GM18951 (cell line): ENCODE measurements around the gene FLT3LG.
A peak's percentile ranks its signal among the peaks of the same experiment; 100 is the strongest.

Source experiments
- POLR2A ChIP-seq: IDR thresholded peaks from 4 replicates; pipeline ENCODE4 v1.6.1; 2011; ENCODE audit warnings: mild to moderate bottlenecking; ENCODE audit not compliant: insufficient read length, insufficient read depth; ENCODE audit errors: extremely low read depth
- in situ Hi-C: fragments of 300-500 bp; cut with MboI; formaldehyde crosslinking; loops from one replicate; pipeline ENCODE4 v1.12.0; 2022; ENCODE audit warnings: low sequenced_read_pairs, mixed read lengths, inconsistent platforms; ENCODE audit not compliant: unreplicated experiment

The FLT3LG gene

GRCh38 chr19:49473868-49474541 lies at the start of gene FLT3LG:
Gene FLT3LG (plus strand): TSS chr19:49474215. CDS start chr19:49474640, 425 bp downstream.
- in situ Hi-C loops: no loop called here
- peak; percentile 52 for TF ChIP-seq POLR2A

- no peak for TF ChIP-seq POLR2A
- in situ Hi-C loops: no loop called here
These were observed 48.8 kb upstream of the FLT3LG start, which contains the start of gene GFY for GRCh38 chr19:49425178-49425577. Gene GFY (plus strand): TSS chr19:49425388. CDS start chr19:49426431, 1,043 bp downstream.

DNA sequence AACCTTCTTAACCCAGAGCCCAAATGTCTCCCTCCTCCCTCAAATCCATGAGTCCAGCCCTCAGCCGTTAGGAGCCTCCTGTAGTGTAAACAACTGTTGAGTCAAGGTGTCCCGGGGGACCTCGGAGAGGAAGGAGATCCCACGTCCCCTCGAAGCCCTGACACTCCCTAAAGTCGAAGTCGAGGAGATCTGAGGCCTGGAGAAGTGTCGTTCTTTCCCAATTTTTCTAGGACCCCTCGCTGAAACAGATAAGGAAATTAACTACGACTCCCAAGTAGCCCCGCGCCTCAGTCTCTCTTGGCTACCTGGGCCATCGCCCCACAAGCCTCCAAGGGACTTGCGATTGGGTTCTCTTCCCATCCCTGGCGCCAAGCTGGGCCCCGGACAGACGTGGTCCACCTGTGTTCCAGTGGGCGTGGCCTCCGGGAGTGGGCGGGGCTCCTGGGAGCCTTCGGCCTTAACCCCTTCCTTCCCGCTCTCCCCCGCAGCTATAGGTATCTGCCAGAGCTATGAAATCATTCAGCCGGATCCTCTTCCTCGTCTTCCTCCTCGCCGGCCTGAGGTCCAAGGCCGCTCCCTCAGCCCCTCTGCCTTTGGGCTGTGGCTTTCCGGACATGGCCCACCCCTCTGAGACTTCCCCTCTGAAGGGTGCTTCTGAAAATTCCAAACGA lies 48.0 kb upstream of the FLT3LG start:
- in situ Hi-C loops: no loop called here
- TF ChIP-seq POLR2A: no peak

GRCh38 chr19:49427339-49427738 lies 46.7 kb upstream of the FLT3LG start:
- TF ChIP-seq POLR2A: no peak
- in situ Hi-C loops: no loop called here

- no peak for TF ChIP-seq POLR2A
- in situ Hi-C loops: no loop called here
These were observed 46.0 kb upstream of the FLT3LG start for GRCh38 chr19:49427855-49428546.

DNA sequence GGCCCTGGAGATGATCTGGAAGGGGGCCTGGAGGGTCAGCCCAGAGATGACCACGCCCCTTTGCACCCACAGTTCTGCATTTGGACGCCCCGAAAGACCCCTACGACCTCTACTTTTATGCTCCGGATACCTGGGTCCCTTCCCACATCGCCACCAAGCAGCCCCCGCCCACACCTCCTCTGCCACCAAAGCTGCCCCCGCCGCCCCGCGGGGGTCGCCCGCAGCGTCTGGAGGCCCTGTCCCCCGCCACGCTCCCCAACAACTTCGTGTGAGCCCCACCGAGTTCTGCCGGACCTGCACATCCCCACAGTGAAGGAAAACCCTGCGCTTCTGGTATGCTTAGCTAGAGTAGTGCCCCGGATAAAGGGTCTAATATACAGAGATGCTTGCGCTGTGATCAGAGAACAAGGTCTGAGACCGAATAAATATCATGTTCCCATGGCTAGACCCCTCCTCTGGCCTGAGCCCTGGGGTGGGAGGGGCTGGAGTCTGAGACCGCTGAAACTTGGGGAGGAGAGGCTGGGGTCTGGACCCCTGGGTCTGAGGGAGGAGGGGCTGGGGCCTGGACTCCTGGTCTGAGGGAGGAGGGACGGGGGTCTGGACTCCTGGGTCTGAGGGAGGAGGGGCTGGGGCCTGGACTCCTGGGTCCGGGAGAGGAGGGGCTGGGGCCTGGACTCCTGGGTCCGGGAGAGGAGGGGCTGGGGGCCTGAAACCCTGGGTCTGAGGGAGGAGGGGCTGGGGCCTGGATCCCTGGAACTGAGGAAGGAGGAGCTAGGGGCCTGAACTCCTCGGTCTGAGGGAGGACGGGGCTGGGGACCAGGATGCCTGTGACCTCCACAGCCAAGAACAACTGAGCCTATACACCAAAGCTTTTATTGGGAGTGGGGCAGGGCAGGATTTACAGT lies 45.2 kb upstream of the FLT3LG start:
- in situ Hi-C loops: no loop called here
- TF ChIP-seq POLR2A: no peak

DNA sequence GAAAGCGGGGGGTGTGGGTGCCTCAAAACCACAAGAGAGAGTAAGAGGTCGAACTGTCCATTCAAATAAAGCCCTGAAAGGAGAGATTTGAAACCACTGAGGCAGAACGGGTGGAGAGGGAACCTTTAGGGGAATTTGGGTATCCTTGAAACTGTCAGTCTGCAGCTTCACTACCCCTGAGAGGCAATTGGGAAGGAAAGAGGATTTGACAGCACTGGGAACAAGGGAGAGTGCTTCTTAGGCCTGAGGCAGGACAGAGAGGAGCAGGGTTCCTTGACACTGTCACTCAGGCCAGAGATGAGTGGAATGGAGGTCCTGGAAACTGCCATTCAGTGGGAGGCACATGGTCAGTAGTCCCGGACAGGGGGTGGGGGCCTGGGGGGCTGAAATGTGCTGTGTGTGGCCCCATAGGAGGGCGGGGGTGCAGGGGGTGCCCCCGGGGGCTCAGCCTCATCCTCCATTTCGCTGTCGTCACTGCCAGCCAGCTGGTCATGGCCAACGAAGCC lies 43.8 kb upstream of the FLT3LG start:
- in situ Hi-C loops: no loop called here
- TF ChIP-seq POLR2A: no peak

DNA sequence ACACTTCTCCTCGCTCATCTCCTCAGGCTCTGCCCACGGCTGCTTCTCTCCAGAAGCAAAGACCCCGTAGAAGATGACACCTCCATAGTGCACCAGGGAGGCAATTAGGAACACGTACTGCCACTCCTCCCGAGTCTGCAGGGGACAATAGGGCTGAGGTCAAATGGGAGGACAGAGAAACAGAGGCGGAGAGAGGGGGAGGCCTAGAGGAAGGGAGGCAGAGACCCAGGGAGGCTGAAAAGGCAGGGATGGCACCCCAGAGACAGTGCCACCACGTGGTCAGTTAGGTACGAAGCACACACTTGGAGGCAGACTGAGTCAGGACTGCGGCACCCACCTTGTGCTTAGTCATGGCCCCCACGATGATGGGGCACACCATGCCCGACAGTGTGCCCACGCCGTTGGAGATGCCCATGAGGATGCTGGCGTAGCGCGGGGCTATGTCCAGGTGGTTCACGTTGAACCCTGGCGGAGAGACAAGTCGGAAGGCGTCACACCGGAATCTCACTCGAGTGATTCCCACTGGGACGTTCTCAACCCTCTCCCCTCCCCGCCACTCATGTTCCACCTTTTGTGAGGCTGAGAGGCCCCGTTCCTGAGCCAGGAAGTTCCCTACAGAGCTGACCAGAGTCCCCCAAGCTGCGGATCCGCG lies 43.2 kb upstream of the FLT3LG start:
- no peak for TF ChIP-seq POLR2A
- in situ Hi-C loops: no loop called here

DNA sequence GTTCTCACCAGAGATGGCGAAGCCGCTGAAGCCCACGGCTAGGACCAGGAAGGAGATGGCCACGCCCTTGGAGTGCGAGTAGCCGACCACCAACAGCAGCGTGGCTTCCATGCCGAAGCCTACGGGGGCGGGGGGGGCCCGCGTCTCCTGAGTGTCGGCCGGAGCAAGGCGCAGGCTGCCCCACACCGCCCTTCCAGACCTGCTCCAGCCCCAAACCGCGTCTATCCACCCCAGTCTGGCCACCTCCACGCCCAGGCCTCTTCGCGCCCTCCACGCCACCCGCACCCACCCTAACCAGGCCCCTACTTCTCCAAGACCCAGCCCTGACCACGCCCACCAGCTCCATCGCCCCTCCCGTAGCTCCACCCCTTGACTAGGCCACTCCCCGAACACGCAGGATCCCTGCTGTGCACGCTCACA lies 42.7 kb upstream of the FLT3LG start:
- no peak for TF ChIP-seq POLR2A
- in situ Hi-C loops: no loop called here

- TF ChIP-seq POLR2A: no peak
- in situ Hi-C loops: no loop called here
These were observed 41.6 kb upstream of the FLT3LG start for GRCh38 chr19:49432141-49433073.

DNA sequence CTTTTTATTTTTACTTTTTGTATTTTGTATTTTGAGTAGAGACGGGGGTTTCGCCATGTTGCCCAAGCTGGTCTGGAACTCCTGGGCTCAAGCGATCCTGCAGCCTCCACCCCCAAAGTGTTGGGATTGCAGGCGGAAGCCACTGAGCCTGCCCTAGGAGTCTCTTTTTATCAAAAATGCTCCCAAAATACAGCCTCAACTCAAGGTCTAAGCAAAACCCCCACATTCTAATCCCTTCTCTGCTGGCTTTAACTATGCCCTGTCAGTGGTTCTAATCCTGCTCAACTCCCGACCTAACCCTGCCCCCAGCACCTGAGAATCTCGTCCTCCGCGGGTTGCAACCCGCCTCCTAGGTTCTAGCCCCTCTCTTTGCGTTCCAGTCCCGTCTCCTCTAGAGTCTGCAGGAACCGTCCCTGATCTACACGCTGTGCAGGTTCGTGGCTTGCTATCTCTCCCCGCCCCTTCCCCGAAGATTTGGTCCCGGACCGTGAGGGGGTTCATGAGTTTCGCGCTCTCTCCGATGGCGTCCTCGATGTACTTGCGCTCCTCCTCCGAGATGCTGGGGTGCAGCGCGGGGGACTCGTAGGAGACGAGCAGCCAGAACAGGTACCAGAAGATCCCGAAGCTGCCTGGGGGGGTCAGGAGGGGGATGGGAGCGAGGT lies 40.6 kb upstream of the FLT3LG start:
- in situ Hi-C loops: no loop called here
- no peak for TF ChIP-seq POLR2A
